CD14-positive monocyte (primary cell): Measurements from ENCODE around the gene TNNT3. TPM values are rescaled to one million over a fixed set of nuclear protein-coding genes. Genes with fewer than 3 reads are reported as not detected.

Experiments
- DNase-seq, 3 donors: peaks; one replicate each; pipeline ENCODE4 v3.0.0-alpha.2; 2011 to 2022
- H2AFZ ChIP-seq: 2 replicates; pipeline ENCODE4 v1.6.0; 2012; ENCODE audit warnings: mild to moderate bottlenecking, low read depth, low read length, inconsistent platforms; ENCODE audit not compliant: insufficient read depth, poor library complexity, severe bottlenecking
- H3K27ac ChIP-seq, 2 donors: 1 replicate in 1 of 2; 2 replicates in 1 of 2; pipeline ENCODE4 v1.5.1; 2012 to 2013; ENCODE audit warnings: low read length in 2 of 2, control low read depth in 1 of 2, inconsistent platforms in 1 of 2, low read depth in 1 of 2, mild to moderate bottlenecking in 1 of 2
- H3K27me3 ChIP-seq, 2 donors: one replicate each; pipeline versions ENCODE4 v1.6.0 to v1.6.1; 2011 to 2013; ENCODE audit warnings: low read length in 2 of 2; ENCODE audit not compliant: control insufficient read depth in 2 of 2, insufficient read depth in 2 of 2
- H3K36me3 ChIP-seq, 2 donors: replicated peaks in 1 of 2; 1 replicate in 1 of 2; 2 replicates in 1 of 2; pipeline versions ENCODE4 v1.5.1 to v1.6.1; 2012 to 2013; ENCODE audit warnings: low read length in 2 of 2, control low read depth in 1 of 2, inconsistent platforms in 1 of 2, mild to moderate bottlenecking in 1 of 2; ENCODE audit not compliant: insufficient read depth in 2 of 2, control insufficient read depth in 1 of 2
- H3K4me1 ChIP-seq, 2 donors: 1 replicate in 1 of 2; 2 replicates in 1 of 2; pipeline versions ENCODE4 v1.5.1 to v1.6.1; 2012 to 2013; ENCODE audit warnings: low read length in 2 of 2, control low read depth in 1 of 2, inconsistent platforms in 1 of 2, mild to moderate bottlenecking in 1 of 2, moderate library complexity in 1 of 2; ENCODE audit not compliant: insufficient read depth in 2 of 2, control insufficient read depth in 1 of 2
- H3K4me2 ChIP-seq: replicated peaks from 2 replicates; pipeline ENCODE3; 2012; ENCODE audit warnings: low read length, moderate library complexity, mild to moderate bottlenecking; ENCODE audit not compliant: poor library complexity, severe bottlenecking; ENCODE audit errors: extremely low read depth
- H3K4me3 ChIP-seq, 3 experiments: fragments of 200-600 bp in 1 of 3; sonication (generic) in 1 of 3; replicated peaks in 1 of 3; 1 replicate in 2 of 3; 2 replicates in 1 of 3; pipeline ENCODE4 v1.5.1; 2011 to 2013; ENCODE audit warnings: low read length in 3 of 3, mild to moderate bottlenecking in 3 of 3, control low read depth in 2 of 3, low read depth in 2 of 3, inconsistent platforms in 1 of 3, moderate library complexity in 1 of 3
- H3K79me2 ChIP-seq: 2 replicates; pipeline ENCODE4 v1.6.0; 2012; ENCODE audit warnings: mild to moderate bottlenecking, control low read depth, inconsistent platforms, low read length, moderate library complexity; ENCODE audit not compliant: insufficient read depth
- H3K9ac ChIP-seq: 2 replicates; pipeline ENCODE4 v1.6.0; 2017; ENCODE audit warnings: low read length, mild to moderate bottlenecking; ENCODE audit not compliant: insufficient read depth, poor library complexity, severe bottlenecking
- H3K9me3 ChIP-seq, 2 donors: replicated peaks in 1 of 2; 1 replicate in 1 of 2; 2 replicates in 1 of 2; pipeline versions ENCODE4 v1.5.1 to v1.6.1; 2012 to 2013; ENCODE audit warnings: low read length in 2 of 2, control low read depth in 1 of 2; ENCODE audit not compliant: control insufficient read depth in 1 of 2, insufficient read depth in 1 of 2
- H4K20me1 ChIP-seq: 2 replicates; pipeline ENCODE4 v1.6.0; 2012; ENCODE audit warnings: mild to moderate bottlenecking, low read length, control low read depth, moderate library complexity; ENCODE audit not compliant: insufficient read depth
- H3K27ac Mint-ChIP-seq, 7 donors: one replicate each; pipeline ENCODE4 v1.8.0; 2020; ENCODE audit warnings: mild to moderate bottlenecking in 7 of 7, mixed read lengths in 7 of 7, moderate library complexity in 6 of 7, inconsistent platforms in 2 of 7
- H3K27me3 Mint-ChIP-seq, 3 donors: one replicate each; pipeline ENCODE4 v1.8.0; 2021 to 2022; ENCODE audit warnings: low read depth in 3 of 3, mild to moderate bottlenecking in 3 of 3, mixed read lengths in 3 of 3, moderate library complexity in 3 of 3, inconsistent platforms in 1 of 3
- H3K36me3 Mint-ChIP-seq, 2 donors: one replicate each; pipeline ENCODE4 v1.8.0; 2020; ENCODE audit warnings: mixed read lengths in 2 of 2, inconsistent platforms in 1 of 2, mild to moderate bottlenecking in 1 of 2
- H3K4me1 Mint-ChIP-seq: one replicate; pipeline ENCODE4 v1.8.0; 2020; ENCODE audit warnings: mild to moderate bottlenecking, mixed read lengths
- H3K4me3 Mint-ChIP-seq, 2 donors: one replicate each; pipeline ENCODE4 v1.8.0; 2020; ENCODE audit warnings: mild to moderate bottlenecking in 2 of 2, mixed read lengths in 2 of 2, moderate library complexity in 1 of 2
- H3K9me3 Mint-ChIP-seq, 7 donors: one replicate each; pipeline ENCODE4 v1.8.0; 2020 to 2022; ENCODE audit warnings: mixed read lengths in 7 of 7, mild to moderate bottlenecking in 6 of 7, moderate library complexity in 6 of 7, inconsistent platforms in 2 of 7
- CTCF ChIP-seq: fragments of 200-600 bp; IDR thresholded peaks from one replicate; pipeline ENCODE4 v1.8.0; 2022; ENCODE audit warnings: antibody characterized with exemption, mild to moderate bottlenecking
- WGBS: methylation state at CpG from one replicate; pipeline ENCODE4 v1.1.5; 2013; ENCODE audit warnings: missing lambda C conversion rate; ENCODE audit not compliant: insufficient coverage; 5-methylcytosine and 5-hydroxymethylcytosine counted together
- intact Hi-C, 2 donors: fragments of 100-400 bp; cut with micrococcal nuclease; formaldehyde crosslinking; loops; one replicate each; pipeline versions ENCODE4 v1.15.0 to v1.15.1; 2023
- polyA plus RNA-seq, 3 donors: library from polyadenylated mRNA; depleted of rRNA in 1 of 3; unstranded in 2 of 3; stranded (reverse) in 1 of 3; fragments of 300-500 nt in 2 of 3; fragments of >200 nt in 1 of 3; fragmentation: Illumina TruSeq in 2 of 3; gene quantifications; 1 replicate in 2 of 3; 2 replicates in 1 of 3; pipeline ENCODE4 v1.2.3, GENCODE V29; 2012 to 2021

The TNNT3 gene
- polyA plus RNA-seq, 3 donors = 1.4 TPM; not detected in 2

DNA sequence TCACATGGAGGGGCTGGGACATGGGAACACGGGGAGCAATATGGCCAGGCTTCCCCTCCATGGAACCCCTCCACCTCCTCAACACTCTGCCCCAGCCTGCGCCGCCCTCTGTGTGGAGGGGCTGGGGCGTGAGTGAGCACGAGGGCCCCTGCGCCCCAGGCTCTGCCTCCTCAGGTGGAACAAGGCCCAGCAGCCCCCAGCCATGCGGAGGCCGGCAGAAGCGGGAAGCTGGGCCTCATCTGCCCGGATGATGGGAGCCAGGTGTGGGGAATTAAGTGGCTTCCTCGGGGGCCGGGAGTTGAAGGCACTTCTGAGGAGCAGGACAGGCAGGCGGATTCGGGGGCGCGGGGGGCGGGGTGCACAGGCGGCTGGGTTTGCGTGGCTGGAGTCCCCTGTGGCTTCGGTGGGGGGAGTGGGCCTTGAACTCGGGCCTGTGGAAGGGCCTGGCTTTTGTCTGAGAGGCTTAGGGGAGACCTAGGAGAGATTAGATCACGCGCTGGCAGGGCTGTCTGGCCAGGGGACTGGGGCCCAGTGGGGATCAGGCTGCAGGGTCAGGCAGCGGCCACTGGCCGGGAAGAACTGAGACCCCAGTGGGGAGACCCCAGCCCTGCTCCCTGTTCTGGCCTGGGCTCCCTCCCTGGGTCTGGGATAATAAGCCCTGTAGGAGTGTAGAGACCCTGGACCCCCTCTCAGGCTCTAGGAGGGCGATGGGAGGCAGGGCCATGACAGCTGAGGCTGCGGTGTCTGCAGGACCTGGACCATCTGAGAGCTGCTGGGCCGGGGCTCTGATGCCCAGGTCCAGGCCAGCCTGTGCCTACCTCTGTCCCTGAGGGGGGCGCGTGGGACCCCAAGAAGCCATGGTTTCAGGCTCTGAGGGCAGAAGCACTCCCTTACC lies 41.1 kb upstream of the TNNT3 start:
- Mint-ChIP-seq H3K27me3 (peaks cover 0 to 3% (median 2%) of the 10 kb centered on the region in 3 donors), H3K4me3 (no peak overlapping the region), H3K9me3 (no peaks in the 10 kb centered on the region), H3K27ac (no peak overlapping the region), H3K4me1 (peaks cover 62% of the 10 kb centered on the region), H3K36me3 (peaks cover 33 to 49% of the 10 kb centered on the region in 2 donors)
- intact Hi-C loops = no loop called here
- no peaks in the 10 kb centered on the region for H3K27me3 ChIP-seq
- DNase-seq = no peak
- no peak overlapping the region for H3K27ac ChIP-seq
- H3K4me2 ChIP-seq = no peak overlapping the region
- TF ChIP-seq CTCF = no peak
- no peak overlapping the region for H2AFZ ChIP-seq
- peaks cover 40 to 70% of the 10 kb centered on the region in 2 donors for H3K4me1 ChIP-seq
- no peak overlapping the region for H3K9ac ChIP-seq
- H3K79me2 ChIP-seq = peaks cover 56% of the 10 kb centered on the region
- no peaks in the 10 kb centered on the region for H3K9me3 ChIP-seq
- WGBS = 91% methylated on average over 17 of the region's 30 CpGs
- peaks cover 35 to 48% of the 10 kb centered on the region in 2 donors for H3K36me3 ChIP-seq
- peaks cover 98% of the 10 kb centered on the region for H4K20me1 ChIP-seq
- H3K4me3 ChIP-seq = no peak overlapping the region

- H3K4me2 ChIP-seq = no peak overlapping the region
- Mint-ChIP-seq H3K27ac (peak overlapping the region in 2 of 7 donors; percentile 46 to 68), H3K4me1 (peaks cover 57% of the 10 kb centered on the region), H3K4me3 (no peak overlapping the region), H3K27me3 (peaks cover 0 to 3% (median 2%) of the 10 kb centered on the region in 3 donors), H3K9me3 (peaks cover 0 to 2% (median 0%) of the 10 kb centered on the region in 7 donors), H3K36me3 (peaks cover 32 to 49% of the 10 kb centered on the region in 2 donors)
- no peaks in the 10 kb centered on the region for H3K27me3 ChIP-seq
- H3K4me3 ChIP-seq = no peak overlapping the region
- DNase-seq = no peak
- H3K79me2 ChIP-seq = peaks cover 50% of the 10 kb centered on the region
- peaks cover 100% of the 10 kb centered on the region for H4K20me1 ChIP-seq
- H3K9me3 ChIP-seq = no peaks in the 10 kb centered on the region
- peaks cover 46 to 59% of the 10 kb centered on the region in 2 donors for H3K36me3 ChIP-seq
- peaks cover 40 to 68% of the 10 kb centered on the region in 2 donors for H3K4me1 ChIP-seq
- no peak for TF ChIP-seq CTCF
- no peak overlapping the region for H3K27ac ChIP-seq
- no peak overlapping the region for H3K9ac ChIP-seq
- H2AFZ ChIP-seq = no peak overlapping the region
- intact Hi-C loops = no loop called here
- WGBS = 100% methylated on average over 6 of the region's 13 CpGs
Measured at GRCh38 chr11:1879342-1879940, 40.1 kb upstream of the TNNT3 start.
